Upper lobe of right lung (tissue), 1 donor: ENCODE measurements around the gene SAMD4A. TPM values are rescaled to one million over a fixed set of nuclear protein-coding genes. Genes with fewer than 3 reads are reported as not detected.

Source experiments
- ATAC-seq: fragments of 200-7000 bp; cut with Tn5 transposase; one replicate; pipeline ENCODE4 v1.9.1; 2020; ENCODE audit warnings: mild to moderate bottlenecking, moderate library complexity
- DNase-seq: peaks from one replicate; pipeline ENCODE4 v3.0.0-alpha.2; 2020
- H3K27ac ChIP-seq: fragments of 200-600 bp; one replicate; pipeline ENCODE4 v1.8.0; 2022
- H3K27me3 ChIP-seq: fragments of 200-600 bp; one replicate; pipeline ENCODE4 v1.8.0; 2022; ENCODE audit warnings: mild to moderate bottlenecking
- H3K36me3 ChIP-seq: fragments of 200-600 bp; one replicate; pipeline ENCODE4 v1.8.0; 2022
- H3K4me1 ChIP-seq: fragments of 200-600 bp; one replicate; pipeline ENCODE4 v1.8.0; 2022
- H3K4me3 ChIP-seq: fragments of 200-600 bp; one replicate; pipeline ENCODE4 v1.8.0; 2022; ENCODE audit warnings: mild to moderate bottlenecking
- H3K9me3 ChIP-seq: fragments of 200-600 bp; one replicate; pipeline ENCODE4 v1.8.0; 2022
- CTCF ChIP-seq: fragments of 200-600 bp; IDR thresholded peaks from one replicate; pipeline ENCODE4 v1.8.0; 2022; ENCODE audit warnings: antibody characterized with exemption
- intact Hi-C: fragments of 100-400 bp; cut with DNase I; formaldehyde crosslinking; loops from one replicate; pipeline ENCODE4 v1.11.0; 2022
- total RNA-seq: library from RNA; stranded (reverse); fragmentation: NEBNext Ultra II Directional; extraction: Animal tissue kit (Norgen Biotek cat#: 25700); gene quantifications from one replicate; pipeline ENCODE4 v1.2.1, GENCODE V29; 2021
- donor health status: DM: no; HTN: yes; CAD: no; lungs with severe emphysema.

Gene SAMD4A
- total RNA-seq, 1 donor from 2014 or later, result 39.1 TPM

DNA sequence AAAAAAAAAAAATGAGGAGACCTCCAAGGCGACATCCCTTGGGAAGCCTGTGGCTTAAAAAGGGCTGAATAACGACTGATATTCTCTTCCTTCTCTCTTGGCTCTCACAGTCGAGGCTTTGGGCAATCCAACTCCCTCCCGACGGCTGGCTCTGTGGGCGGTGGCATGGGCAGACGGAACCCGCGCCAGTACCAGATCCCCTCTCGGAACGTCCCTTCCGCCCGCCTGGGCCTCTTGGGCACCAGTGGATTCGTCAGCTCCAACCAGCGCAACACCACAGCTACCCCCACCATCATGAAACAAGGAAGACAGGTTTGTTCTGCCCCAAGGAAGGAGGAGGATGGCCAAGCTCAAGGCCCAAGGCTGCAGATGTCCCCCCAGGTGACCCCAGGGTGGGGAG is 207.9 kb downstream of the SAMD4A start:
- H3K4me1 ChIP-seq, result peaks cover 31% of the 10 kb centered on the region
- no peak overlapping the region for H3K27ac ChIP-seq
- no peaks in the 10 kb centered on the region for H3K9me3 ChIP-seq
- no peaks in the 10 kb centered on the region for H3K27me3 ChIP-seq
- DNase-seq (no peak), ATAC-seq (no peak)
- no peak overlapping the region for H3K4me3 ChIP-seq
- intact Hi-C loops, result loop anchor here (5.0 kb wide), 1 partner anchor 208 kb away; the partner anchor contains the start of gene SAMD4A
- TF ChIP-seq CTCF, result no peak
- H3K36me3 ChIP-seq, result peaks cover 7% of the 10 kb centered on the region

DNA sequence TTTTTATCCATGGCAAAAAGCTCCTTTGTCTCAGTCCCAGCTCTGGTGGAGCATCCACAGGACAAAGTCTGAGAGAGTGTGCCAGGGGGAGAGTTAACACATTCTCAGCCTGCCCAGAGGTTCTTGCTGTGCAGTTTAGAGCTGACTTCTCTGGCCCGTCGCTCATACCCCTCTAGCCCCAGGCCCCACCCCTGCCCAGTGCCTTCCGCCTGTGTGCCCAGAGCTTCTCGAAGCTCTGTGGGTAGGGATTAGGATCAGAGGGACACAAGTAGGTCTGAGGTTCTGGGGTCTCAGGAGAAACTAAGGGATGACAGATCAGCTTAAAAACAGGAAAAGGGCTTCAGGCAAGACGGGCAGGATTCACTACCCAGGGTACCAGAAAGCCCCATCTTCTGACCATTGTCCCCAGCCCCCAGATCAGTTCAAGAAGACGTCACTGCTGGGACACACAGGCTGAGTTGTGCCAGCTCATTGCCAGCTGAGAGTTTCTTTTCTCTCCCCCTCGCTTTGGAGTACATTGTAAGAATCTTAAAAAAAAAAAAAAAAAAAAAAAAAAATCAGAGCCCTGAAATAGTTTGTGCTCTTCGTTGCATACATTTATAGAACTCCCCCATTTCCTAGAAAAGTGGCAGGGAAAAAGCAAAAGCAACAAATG is 208.7 kb downstream of the SAMD4A start:
- H3K27me3 ChIP-seq, result no peaks in the 10 kb centered on the region
- H3K9me3 ChIP-seq, result no peaks in the 10 kb centered on the region
- no peak for ATAC-seq
- peaks cover 31% of the 10 kb centered on the region for H3K4me1 ChIP-seq
- intact Hi-C loops, result no loop called here
- no peak overlapping the region for H3K27ac ChIP-seq
- H3K4me3 ChIP-seq, result no peak overlapping the region
- H3K36me3 ChIP-seq, result peaks cover 7% of the 10 kb centered on the region
- TF ChIP-seq CTCF, result no peak
- DNase-seq, result no peak

GRCh38 chr14:54776361-54777001 is 209.6 kb downstream of the SAMD4A start:
- Histone ChIP-seq H3K27me3 (no peaks in the 10 kb centered on the region), H3K9me3 (no peaks in the 10 kb centered on the region), H3K4me3 (no peak overlapping the region), H3K27ac (no peak overlapping the region), H3K36me3 (peaks cover 2% of the 10 kb centered on the region), H3K4me1 (peaks cover 31% of the 10 kb centered on the region)
- intact Hi-C loops, result no loop called here
- no peak for TF ChIP-seq CTCF
- peak; percentile 12 for ATAC-seq
- DNase-seq, result peak; percentile 75

DNA sequence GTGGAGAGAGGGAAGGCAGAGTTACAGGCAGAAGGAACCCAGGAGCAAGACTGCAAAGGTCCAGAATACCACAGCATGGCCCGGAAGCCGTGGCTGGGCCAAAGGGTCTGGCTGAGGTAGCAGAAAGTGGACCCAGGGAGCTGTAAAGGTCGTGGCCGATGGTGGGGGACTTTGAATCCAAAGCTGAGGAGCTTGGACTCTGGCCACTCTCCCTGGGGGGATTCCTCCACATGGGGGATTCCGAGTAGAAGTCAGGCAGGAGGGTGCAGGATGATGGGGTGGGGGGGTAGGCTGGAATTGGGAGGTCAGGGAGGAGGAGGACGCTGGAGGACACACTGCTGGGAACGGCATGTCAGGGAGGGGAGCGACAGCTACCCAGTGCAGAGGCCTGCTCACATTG is 210.5 kb downstream of the SAMD4A start:
- H3K27ac ChIP-seq, result no peak overlapping the region
- no peak for TF ChIP-seq CTCF

GRCh38 chr14:54778618-54779345 is 211.9 kb downstream of the SAMD4A start:
- ATAC-seq, result no peak
- peaks cover 21% of the 10 kb centered on the region for H3K4me1 ChIP-seq

More for the DNA sequence above, 210.5 kb downstream of the SAMD4A start:
- intact Hi-C loops, result no loop called here
- DNase-seq (no peak), ATAC-seq (no peak)
- Histone ChIP-seq H3K9me3 (no peaks in the 10 kb centered on the region), H3K4me1 (peaks cover 29% of the 10 kb centered on the region), H3K4me3 (no peak overlapping the region), H3K27me3 (no peaks in the 10 kb centered on the region), H3K36me3 (peaks cover 8% of the 10 kb centered on the region)

More at GRCh38 chr14:54778618-54779345, 211.9 kb downstream of the SAMD4A start:
- no peak for TF ChIP-seq CTCF
- DNase-seq, result no peak
- H3K9me3 ChIP-seq, result no peaks in the 10 kb centered on the region
- intact Hi-C loops, result no loop called here
- no peak overlapping the region for H3K27ac ChIP-seq
- peaks cover 19% of the 10 kb centered on the region for H3K36me3 ChIP-seq
- no peak overlapping the region for H3K4me3 ChIP-seq
- no peaks in the 10 kb centered on the region for H3K27me3 ChIP-seq
